Astrocyte (in vitro differentiated cells and primary cell): Measurements from ENCODE around the gene DIP2A.

Experiments
- EZH2 ChIP-seq: IDR thresholded peaks from 2 replicates; pipeline ENCODE4 v1.6.1; 2012; ENCODE audit warnings: mild to moderate bottlenecking, low read length, inconsistent platforms; ENCODE audit not compliant: insufficient read depth
- TF ChIP-seq, protein P1 (sequence below): IDR thresholded peaks from 2 replicates; pipeline ENCODE4 v1.5.1; 2011; ENCODE audit warnings: low read depth, mild to moderate bottlenecking, inconsistent platforms, low read length, moderate library complexity; ENCODE audit not compliant: insufficient read depth

DNA sequence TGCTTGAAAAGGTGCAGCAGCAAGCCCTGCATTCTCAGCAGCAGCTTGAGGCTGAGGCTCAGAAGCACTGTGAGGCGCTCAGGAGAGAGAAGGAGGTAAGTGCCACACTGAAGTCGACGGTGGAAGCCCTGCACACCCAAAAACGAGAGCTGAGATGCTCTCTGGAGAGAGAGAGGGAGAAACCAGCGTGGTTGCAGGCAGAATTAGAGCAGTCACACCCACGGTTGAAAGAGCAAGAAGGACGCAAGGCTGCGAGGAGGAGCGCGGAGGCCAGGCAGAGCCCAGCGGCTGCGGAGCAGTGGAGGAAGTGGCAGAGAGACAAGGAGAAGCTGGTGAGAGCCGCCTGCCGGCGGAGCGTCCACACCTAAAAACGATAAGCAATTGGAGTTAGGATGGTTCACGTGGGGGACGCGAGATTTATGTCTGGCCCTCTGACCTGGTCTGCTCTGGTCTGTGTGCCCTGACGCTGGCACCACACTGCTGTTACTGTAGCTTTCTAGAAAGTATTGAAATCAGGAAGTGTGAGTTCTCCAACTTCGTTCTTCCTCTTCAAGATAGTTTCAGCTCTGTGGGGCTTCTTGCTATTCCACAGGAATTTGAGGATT is 26.7 kb upstream of the DIP2A start:
- TF ChIP-seq EZH2 = no peak
- TF ChIP-seq, protein P1, sequence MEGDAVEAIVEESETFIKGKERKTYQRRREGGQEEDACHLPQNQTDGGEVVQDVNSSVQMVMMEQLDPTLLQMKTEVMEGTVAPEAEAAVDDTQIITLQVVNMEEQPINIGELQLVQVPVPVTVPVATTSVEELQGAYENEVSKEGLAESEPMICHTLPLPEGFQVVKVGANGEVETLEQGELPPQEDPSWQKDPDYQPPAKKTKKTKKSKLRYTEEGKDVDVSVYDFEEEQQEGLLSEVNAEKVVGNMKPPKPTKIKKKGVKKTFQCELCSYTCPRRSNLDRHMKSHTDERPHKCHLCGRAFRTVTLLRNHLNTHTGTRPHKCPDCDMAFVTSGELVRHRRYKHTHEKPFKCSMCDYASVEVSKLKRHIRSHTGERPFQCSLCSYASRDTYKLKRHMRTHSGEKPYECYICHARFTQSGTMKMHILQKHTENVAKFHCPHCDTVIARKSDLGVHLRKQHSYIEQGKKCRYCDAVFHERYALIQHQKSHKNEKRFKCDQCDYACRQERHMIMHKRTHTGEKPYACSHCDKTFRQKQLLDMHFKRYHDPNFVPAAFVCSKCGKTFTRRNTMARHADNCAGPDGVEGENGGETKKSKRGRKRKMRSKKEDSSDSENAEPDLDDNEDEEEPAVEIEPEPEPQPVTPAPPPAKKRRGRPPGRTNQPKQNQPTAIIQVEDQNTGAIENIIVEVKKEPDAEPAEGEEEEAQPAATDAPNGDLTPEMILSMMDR = no peak
